PC-9 (cell line): ENCODE data around the gene MYOM1.

Experiments
- CTCF ChIP-seq: fragments of 200-600 bp; sonication (generic); conservative IDR thresholded peaks from 2 replicates; pipeline ENCODE4 v1.6.1; 2017; ENCODE audit warnings: mixed run types, antibody characterized with exemption, mild to moderate bottlenecking, moderate library complexity
- EZH2 ChIP-seq: fragments of 200-600 bp; sonication (generic); IDR thresholded peaks from 2 replicates; pipeline ENCODE4 v1.8.0; 2017; ENCODE audit warnings: antibody characterized with exemption, low read depth

DNA sequence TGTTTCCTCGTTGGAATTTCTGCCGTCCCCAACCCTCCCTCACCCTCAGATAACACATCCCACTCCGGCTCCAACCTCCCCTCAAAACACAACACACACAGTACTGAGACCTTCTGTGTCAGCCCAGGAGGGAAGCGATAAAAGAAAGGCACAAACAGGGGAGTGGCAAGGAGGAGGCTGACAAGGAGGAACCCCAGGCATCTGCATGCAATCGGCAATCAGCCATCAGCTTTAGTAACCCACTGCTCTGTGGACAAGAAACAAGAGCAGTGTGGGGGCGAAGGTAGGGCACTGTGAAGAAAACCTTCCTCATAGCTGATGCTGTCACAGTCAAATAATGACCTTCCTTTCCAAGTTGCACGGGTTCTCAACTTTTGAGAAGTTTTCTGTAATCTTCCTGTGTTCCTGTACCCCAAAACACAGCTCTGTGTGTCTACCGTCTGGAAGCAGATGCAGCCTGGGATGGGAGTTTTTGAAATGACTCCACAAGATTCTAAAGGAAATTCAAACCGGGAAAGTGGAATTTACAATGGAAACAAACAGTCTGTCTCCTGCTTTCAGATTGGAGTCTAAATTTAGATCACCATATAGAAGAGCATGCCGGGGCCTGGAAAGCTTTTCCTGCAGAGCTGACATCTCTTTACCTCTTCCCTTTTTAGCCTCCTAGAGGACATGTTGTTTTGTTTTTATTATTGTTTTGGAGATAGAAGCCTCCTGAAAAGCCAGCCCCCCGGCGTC, 190.4 kb downstream of the MYOM1 start:
- TF ChIP-seq EZH2, result no peak
- no peak for TF ChIP-seq CTCF
